GM18507 (cell line): ENCODE results near the gene PDZD2.
"Not testable (repeated sequence)": the region's sequence is repeated elsewhere in the genome, so short reads cannot be mapped to it uniquely, and the experiment has no call there.

Experiments used
- DNase-seq: peaks from one replicate; pipeline ENCODE4 v3.0.0; 2011; ENCODE audit warnings: low read depth; ENCODE audit not compliant: insufficient read length; ENCODE audit errors: extremely low spot score
- FAIRE-seq: peaks from 2 replicates; lab custom pipeline; 2011; peaks lifted over from hg19 to GRCh38; lab: Jason Lieb, UNC

Gene PDZD2

GRCh38 chr5:31757806-31758205, 118.9 kb downstream of the PDZD2 start:
- DNase-seq (no peak), FAIRE-seq (no peak)

DNA sequence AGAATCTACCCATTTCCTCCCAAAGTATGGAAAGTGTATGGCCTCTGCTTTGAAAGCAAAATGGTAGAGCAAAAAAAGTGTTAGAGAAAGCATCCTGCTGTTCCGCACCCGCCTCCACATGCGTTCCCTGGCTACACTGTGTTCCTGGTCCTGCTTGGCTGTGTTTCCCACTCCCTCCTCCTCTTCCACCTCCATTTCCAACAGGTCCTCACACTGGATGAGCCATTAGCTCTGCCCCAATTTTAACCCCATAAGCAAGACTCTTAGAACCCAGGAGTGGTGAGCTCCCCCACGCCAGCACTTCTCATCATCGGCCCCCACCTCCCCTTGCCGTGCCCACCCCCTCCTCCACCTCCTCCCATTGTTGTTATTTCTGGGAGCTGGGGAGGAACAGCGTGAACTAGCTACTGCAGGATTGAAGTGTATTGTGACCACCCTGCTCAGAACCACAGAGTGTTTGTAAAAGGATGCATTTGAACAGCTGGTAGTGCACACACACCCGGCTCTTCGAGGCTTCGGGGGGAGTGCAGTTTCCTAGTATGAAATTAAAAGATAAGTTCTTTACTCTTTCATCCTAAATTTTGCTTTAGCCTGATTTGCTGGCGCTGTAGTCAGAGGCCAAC, 120.0 kb downstream of the PDZD2 start:
- FAIRE-seq: no peak
- DNase-seq: no peak

DNA sequence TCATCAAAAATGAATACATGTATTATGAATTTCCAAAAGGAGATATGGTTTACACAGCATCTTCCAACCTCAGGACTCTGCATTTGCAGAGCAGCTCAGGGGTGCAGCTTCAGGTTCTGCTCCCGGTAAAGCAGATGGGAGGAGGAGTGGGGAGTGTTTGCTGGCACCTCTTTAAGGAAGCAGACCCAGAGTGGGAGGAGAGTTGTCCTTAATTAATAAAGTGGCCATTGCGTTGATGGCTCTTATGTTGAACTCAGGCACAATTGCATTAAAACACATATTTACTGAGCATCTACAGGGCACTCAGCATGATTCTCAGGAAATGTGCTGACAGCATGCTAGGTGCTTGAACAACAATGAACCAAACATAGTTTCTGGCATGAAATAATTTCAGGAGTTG, 121.0 kb downstream of the PDZD2 start:
- FAIRE-seq (no peak), DNase-seq (no peak)

GRCh38 chr5:31761877-31762276, 122.9 kb downstream of the PDZD2 start:
- FAIRE-seq (no peak), DNase-seq (no peak)

GRCh38 chr5:31763424-31763823, 124.5 kb downstream of the PDZD2 start:
- FAIRE-seq: no peak
- no peak for DNase-seq

DNA sequence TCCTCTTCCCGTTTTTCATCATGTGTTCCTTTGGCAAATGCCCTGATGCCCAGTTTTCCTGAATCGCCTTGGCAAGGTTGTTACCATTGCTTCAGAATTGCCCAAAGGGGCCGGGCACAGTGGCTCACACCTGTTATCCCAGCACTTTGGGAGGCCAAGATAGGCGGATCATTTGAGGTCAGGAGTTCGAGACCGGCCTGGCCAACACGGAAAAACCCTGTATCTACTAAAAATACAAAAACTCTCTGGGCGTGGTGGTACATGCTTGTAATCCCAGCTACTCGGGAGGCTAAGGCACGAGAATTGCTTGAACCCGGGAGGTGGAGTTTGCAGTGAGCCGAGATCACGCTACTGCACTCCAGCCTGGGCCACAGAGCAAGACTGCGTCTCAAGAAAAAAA, 125.8 kb downstream of the PDZD2 start:
- FAIRE-seq, DNase-seq: not testable (repeated sequence)

GRCh38 chr5:31767335-31768031, 128.6 kb downstream of the PDZD2 start:
- DNase-seq (no peak), FAIRE-seq (no peak)

DNA sequence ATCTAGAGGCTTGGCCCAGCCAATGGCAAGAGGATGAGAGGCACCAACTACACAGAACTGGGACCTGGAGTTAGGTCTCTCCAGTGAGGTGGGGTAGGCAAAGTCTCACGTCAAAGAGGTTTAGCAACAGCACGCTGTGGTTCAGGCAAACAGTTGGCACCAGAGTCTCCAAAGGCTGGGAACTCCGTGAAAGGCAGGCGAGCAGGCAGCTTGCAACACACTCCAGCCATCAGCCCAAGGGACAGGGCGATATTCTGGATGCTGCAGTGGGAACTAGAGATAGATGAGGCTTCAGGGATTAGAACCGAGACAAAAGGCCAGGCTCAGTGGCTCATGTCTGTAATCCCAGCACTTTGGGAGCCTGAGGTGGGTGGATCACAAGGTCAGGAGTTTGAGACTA, 129.1 kb downstream of the PDZD2 start:
- FAIRE-seq (no peak), DNase-seq (no peak)

DNA sequence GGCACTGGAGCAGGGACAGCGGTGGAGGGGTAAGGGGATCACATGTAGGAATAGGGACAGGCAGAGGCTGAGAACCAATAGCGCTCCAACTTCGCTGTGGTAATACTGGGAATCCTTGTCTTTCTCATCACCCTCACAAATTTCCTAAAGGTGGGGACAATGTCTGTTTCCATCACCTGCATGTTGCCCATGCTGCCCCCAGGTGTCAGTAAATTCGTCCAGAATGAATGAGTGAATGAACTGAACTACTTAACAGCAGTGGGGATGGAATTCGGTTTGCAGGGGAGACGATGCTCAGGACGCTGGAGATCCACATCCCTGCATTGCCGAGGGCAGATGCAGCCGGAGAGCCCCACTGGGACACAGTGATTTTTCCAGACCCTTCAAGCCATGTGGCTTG, 129.9 kb downstream of the PDZD2 start:
- DNase-seq (no peak), FAIRE-seq (no peak)

DNA sequence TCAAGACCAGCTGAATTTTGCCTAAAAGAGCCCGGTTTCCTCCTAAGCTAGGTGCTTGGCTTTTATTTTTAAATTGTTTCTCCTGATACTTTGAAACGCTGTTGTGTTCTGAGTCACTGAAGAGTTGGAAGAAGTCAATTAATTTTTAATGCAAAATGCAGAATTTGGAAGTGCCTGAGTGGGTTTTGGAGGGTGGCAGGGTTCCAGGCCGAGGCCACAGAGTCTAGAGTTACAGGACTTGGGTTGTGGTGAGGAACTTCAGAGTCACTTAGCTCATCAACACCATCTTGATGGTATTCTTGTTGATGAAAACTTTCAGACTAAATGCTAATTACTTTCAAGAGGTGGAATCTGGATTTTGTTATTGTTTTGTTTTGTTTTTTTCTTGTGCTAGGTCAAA, 130.6 kb downstream of the PDZD2 start:
- DNase-seq (no peak), FAIRE-seq (peak; percentile 46)

- FAIRE-seq: no peak
- no peak for DNase-seq
These were observed 131.3 kb downstream of the PDZD2 start for GRCh38 chr5:31770132-31770720.

GRCh38 chr5:31770998-31771397, 132.1 kb downstream of the PDZD2 start:
- FAIRE-seq: peak; percentile 36
- no peak for DNase-seq

DNA sequence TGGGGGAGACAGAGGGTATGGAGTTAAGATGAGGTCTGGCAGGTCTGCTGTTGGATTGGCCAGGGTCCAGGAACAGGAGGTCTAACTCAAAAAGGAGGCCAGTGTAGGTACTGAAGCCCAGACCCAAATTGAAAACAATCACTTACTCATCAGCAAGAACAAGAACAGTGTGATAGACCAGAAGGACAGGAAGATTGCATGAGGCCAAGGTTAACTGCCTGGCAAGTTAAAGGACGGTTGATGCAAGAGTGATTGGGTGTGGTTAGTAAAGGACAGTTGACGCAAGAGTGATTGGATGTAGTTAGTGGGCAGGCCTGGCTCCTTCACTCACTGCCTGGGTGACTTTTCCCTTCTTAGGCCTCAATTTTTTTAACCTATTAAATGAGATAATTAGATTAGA, 132.6 kb downstream of the PDZD2 start:
- FAIRE-seq (no peak), DNase-seq (no peak)

DNA sequence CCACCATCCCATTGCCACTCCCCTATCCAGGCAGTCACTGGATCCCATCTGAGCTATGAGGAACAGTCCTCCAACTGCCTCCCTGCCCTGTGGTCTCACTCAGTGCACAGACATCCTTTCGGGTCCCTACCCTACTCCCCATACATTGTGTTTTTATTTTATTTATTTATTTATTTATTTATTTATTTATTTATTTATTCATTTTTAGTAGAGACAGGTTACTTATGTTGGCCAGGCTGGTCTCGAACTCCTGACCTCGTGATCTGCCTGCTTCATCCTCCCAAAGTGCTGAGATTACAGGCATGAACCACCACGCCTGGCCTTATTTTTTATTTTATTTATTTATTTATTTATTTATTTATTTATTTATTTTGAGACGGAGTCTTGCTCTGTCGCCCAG, 137.4 kb downstream of the PDZD2 start:
- FAIRE-seq, DNase-seq: not testable (repeated sequence)

DNA sequence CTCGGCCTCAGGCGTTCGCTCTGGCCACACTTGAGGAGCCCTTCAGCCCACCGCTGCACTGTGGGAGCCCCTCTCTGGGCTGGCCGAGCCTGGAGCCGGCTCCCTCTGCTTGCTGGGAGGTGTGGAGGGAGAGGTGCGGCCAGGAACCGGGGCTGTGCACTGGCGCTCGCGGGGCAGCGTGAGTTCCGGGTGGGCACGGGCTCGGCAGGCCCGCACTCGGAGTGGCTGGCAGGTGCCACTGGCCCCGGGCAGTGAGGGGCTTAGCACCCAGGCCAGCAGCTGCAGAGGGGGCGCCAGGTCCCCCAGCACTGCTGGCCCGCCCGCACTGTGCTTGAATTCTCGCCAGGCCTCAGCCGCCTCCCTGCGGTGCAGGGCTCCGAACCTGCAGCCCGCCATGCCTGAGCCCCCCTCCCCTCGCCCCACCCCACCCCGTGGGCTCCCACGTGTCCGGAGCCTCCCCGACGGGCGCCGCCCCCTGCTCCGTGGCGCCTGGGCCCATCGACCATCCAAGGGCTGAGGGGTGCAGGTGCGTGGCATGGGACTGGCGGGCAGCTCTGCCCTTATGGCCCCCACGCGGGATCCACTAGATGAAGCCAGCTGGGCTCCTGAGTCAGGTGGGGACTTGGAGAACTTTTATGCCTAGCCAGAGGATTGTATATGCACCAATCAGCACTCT, 138.2 kb downstream of the PDZD2 start:
- FAIRE-seq: no peak
- no peak for DNase-seq

GRCh38 chr5:31781772-31782171, 142.8 kb downstream of the PDZD2 start:
- FAIRE-seq (no peak), DNase-seq (no peak)

GRCh38 chr5:31783086-31783645, 144.2 kb downstream of the PDZD2 start:
- DNase-seq (no peak), FAIRE-seq (no peak)

GRCh38 chr5:31783731-31784130, 144.8 kb downstream of the PDZD2 start:
- DNase-seq: no peak
- FAIRE-seq: no peak

GRCh38 chr5:31786090-31786631, 147.2 kb downstream of the PDZD2 start:
- no peak for FAIRE-seq

DNA sequence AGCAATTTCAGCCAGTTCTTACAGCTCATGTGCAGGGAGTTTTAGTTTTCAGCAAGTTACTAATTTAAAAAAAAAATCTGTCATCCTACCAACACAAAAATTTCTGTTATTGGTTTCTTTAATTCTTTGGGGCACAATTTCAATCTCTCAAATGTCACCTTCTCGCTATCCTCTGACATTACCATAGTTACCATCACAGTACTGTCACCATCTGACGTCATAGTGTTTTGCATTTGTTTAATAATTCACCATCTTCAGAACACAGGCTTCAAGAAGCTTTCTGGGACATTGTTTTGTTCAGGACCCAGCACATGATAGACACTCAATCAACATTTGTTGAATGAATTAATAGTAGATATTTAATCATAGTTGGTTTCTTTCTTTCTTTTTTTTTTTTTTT, 155.1 kb downstream of the PDZD2 start:
- DNase-seq (no peak), FAIRE-seq (no peak)

More at GRCh38 chr5:31786090-31786631, 147.2 kb downstream of the PDZD2 start:
- no peak for DNase-seq
